ENCODE results near the gene MBP.

DNA sequence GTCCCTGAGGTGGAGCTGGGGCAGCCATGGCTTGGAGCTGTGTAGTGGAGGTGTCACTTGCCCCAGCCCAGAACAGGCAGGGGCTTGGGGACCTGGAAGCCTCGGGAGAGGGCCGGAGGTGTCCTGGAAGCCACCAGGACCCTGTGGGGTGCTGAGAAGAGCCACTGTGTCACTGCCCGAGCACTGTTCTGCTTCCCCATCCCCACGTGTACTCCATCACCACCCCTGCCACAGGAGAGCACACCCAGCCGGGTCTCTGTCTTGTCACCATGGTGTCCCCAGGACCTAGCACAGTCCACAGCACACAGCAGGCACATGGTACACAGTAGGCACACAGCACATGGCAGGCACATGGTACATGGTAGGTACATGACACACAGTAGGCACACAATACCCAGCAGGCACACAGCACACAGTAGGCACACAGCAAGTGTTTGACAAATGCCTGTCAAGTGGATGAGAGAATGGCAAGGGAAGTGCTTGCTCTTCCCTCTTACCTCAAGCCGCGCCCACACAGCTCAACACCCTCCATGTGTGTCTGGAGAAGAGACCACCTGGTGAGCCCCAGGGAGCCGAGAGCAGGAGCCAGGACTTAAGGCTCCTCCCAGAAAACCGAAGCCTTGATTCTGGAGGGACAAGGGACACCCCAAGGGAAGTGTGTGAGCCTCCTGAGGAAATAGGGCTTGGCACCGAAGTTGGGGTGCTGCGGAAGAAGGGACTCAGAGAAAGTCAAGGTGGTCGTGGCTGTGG, 13.3 kb downstream of the MBP start:
- TF ChIP-seq, protein P1, sequence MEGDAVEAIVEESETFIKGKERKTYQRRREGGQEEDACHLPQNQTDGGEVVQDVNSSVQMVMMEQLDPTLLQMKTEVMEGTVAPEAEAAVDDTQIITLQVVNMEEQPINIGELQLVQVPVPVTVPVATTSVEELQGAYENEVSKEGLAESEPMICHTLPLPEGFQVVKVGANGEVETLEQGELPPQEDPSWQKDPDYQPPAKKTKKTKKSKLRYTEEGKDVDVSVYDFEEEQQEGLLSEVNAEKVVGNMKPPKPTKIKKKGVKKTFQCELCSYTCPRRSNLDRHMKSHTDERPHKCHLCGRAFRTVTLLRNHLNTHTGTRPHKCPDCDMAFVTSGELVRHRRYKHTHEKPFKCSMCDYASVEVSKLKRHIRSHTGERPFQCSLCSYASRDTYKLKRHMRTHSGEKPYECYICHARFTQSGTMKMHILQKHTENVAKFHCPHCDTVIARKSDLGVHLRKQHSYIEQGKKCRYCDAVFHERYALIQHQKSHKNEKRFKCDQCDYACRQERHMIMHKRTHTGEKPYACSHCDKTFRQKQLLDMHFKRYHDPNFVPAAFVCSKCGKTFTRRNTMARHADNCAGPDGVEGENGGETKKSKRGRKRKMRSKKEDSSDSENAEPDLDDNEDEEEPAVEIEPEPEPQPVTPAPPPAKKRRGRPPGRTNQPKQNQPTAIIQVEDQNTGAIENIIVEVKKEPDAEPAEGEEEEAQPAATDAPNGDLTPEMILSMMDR (IDR thresholded peaks at IDR 0.05; ENCODE audit: insufficient read depth, low read length), result no peak
- TF ChIP-seq GABPA (IDR thresholded peaks at IDR 0.05; ENCODE audit: low read depth) (no peak), POLR2AphosphoS5 (IDR thresholded peaks at IDR 0.05; ENCODE audit: low read depth) (no peak; the same call in 1 of the 2 replicates), SPI1 (IDR thresholded peaks at IDR 0.05; ENCODE audit: borderline replicate concordance, low read depth) (no peak)
- TF ChIP-seq, protein P2, sequence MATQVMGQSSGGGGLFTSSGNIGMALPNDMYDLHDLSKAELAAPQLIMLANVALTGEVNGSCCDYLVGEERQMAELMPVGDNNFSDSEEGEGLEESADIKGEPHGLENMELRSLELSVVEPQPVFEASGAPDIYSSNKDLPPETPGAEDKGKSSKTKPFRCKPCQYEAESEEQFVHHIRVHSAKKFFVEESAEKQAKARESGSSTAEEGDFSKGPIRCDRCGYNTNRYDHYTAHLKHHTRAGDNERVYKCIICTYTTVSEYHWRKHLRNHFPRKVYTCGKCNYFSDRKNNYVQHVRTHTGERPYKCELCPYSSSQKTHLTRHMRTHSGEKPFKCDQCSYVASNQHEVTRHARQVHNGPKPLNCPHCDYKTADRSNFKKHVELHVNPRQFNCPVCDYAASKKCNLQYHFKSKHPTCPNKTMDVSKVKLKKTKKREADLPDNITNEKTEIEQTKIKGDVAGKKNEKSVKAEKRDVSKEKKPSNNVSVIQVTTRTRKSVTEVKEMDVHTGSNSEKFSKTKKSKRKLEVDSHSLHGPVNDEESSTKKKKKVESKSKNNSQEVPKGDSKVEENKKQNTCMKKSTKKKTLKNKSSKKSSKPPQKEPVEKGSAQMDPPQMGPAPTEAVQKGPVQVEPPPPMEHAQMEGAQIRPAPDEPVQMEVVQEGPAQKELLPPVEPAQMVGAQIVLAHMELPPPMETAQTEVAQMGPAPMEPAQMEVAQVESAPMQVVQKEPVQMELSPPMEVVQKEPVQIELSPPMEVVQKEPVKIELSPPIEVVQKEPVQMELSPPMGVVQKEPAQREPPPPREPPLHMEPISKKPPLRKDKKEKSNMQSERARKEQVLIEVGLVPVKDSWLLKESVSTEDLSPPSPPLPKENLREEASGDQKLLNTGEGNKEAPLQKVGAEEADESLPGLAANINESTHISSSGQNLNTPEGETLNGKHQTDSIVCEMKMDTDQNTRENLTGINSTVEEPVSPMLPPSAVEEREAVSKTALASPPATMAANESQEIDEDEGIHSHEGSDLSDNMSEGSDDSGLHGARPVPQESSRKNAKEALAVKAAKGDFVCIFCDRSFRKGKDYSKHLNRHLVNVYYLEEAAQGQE (IDR thresholded peaks at IDR 0.05; ENCODE audit: insufficient replicate concordance, low read depth), result no peak

All from HL-60 (cell line).